Breast epithelium (tissue), 4 donors: ENCODE results near the gene SPRED1. TPM values are rescaled to one million over a fixed set of nuclear protein-coding genes. Genes with fewer than 3 reads are reported as not detected.

ENCODE experiments used
- DNase-seq, 2 donors: peaks; one replicate each; pipeline ENCODE4 v3.0.0-alpha.2; 2019; ENCODE audit warnings: low spot score in 2 of 2
- H3K27ac ChIP-seq, 2 donors: fragments of 200-600 bp; sonication (generic) in 1 of 2; one replicate each; pipeline ENCODE4 v1.5.1; 2016 to 2019; ENCODE audit warnings: mild to moderate bottlenecking in 1 of 2
- H3K27me3 ChIP-seq, 2 donors: fragments of 200-600 bp; sonication (generic) in 1 of 2; one replicate each; pipeline versions ENCODE4 v1.5.1 to v1.6.0; 2017 to 2019; ENCODE audit warnings: control low read depth in 1 of 2, mild to moderate bottlenecking in 1 of 2
- H3K36me3 ChIP-seq: fragments of 200-600 bp; one replicate; pipeline ENCODE4 v1.5.1; 2019
- H3K4me1 ChIP-seq, 2 donors: fragments of 200-600 bp; sonication (generic); one replicate each; pipeline ENCODE4 v1.5.1; 2016 to 2019; ENCODE audit warnings: control low read depth in 1 of 2
- H3K4me3 ChIP-seq, 3 donors: fragments of 200-600 bp; sonication (generic); 1 replicate in 2 of 3; 2 replicates in 1 of 3; pipeline ENCODE4 v1.5.1; 2016 to 2019; ENCODE audit warnings: mild to moderate bottlenecking in 3 of 3, moderate library complexity in 2 of 3
- H3K9me3 ChIP-seq, 2 donors: fragments of 200-600 bp; sonication (generic) in 1 of 2; one replicate each; pipeline ENCODE4 v1.5.1; 2016 to 2019; ENCODE audit warnings: control low read depth in 1 of 2
- CTCF ChIP-seq, 3 donors: fragments of 450-650 bp; IDR thresholded peaks; one replicate each; pipeline ENCODE4 v1.5.1; 2016 to 2017; ENCODE audit warnings: antibody characterized with exemption in 3 of 3, mild to moderate bottlenecking in 3 of 3, moderate library complexity in 3 of 3
- POLR2A ChIP-seq: fragments of 450-650 bp; IDR thresholded peaks from one replicate; pipeline ENCODE4 v1.6.1; 2016; ENCODE audit warnings: antibody characterized with exemption, mild to moderate bottlenecking, moderate library complexity
- POLR2AphosphoS5 ChIP-seq, 3 donors: sonication (generic); formaldehyde crosslinking; IDR thresholded peaks; one replicate each; pipeline ENCODE4 v1.6.1; 2017; ENCODE audit warnings: antibody characterized with exemption in 3 of 3
- intact Hi-C: fragments of 100-400 bp; cut with DNase I; formaldehyde crosslinking; loops from one replicate; pipeline ENCODE4 v1.15.1; 2023; ENCODE audit warnings: low total_unique reads
- total RNA-seq, 3 donors: library from RNA; depleted of rRNA; stranded (reverse); fragments of >200 nt; gene quantifications; one replicate each; pipeline ENCODE4 v1.1.0, GENCODE V29; 2016

SPRED1 gene
- total RNA-seq, 3 donors from 2014 or later = 18.4 to 28.1 (median 22.3) TPM

- TF ChIP-seq POLR2AphosphoS5 (IDR thresholded peaks at IDR 0.05) (no peak), CTCF (IDR thresholded peaks at IDR 0.05) (no peak), POLR2A (no peak)
- H3K4me1 ChIP-seq = no peaks in the 10 kb centered on the region
- no peaks in the 10 kb centered on the region for H3K9me3 ChIP-seq
- H3K4me3 ChIP-seq = no peak overlapping the region
- H3K27ac ChIP-seq = peak overlapping the region in 1 of 2 donors; percentile 34
- intact Hi-C loops = no loop called here
- no peaks in the 10 kb centered on the region for H3K36me3 ChIP-seq
- H3K27me3 ChIP-seq = no peaks in the 10 kb centered on the region
- no peak for DNase-seq
Observed at GRCh38 chr15:38377636-38378035, 125.0 kb downstream of the SPRED1 start.

- intact Hi-C loops = no loop called here
- Histone ChIP-seq H3K4me1 (no peaks in the 10 kb centered on the region), H3K36me3 (no peaks in the 10 kb centered on the region), H3K9me3 (no peaks in the 10 kb centered on the region), H3K27me3 (no peaks in the 10 kb centered on the region), H3K4me3 (no peak overlapping the region), H3K27ac (peak overlapping the region in 1 of 2 donors; percentile 34)
- TF ChIP-seq CTCF (IDR thresholded peaks at IDR 0.05) (no peak), POLR2AphosphoS5 (IDR thresholded peaks at IDR 0.05) (no peak), POLR2A (no peak)
- DNase-seq = no peak
Observed at GRCh38 chr15:38378161-38378560, 125.5 kb downstream of the SPRED1 start.

GRCh38 chr15:38389924-38390542 is 137.4 kb downstream of the SPRED1 start:
- intact Hi-C loops = no loop called here
- Histone ChIP-seq H3K9me3 (no peaks in the 10 kb centered on the region), H3K27me3 (no peaks in the 10 kb centered on the region), H3K27ac (no peak overlapping the region), H3K36me3 (no peaks in the 10 kb centered on the region), H3K4me3 (no peak overlapping the region), H3K4me1 (no peaks in the 10 kb centered on the region)
- TF ChIP-seq POLR2A (no peak), CTCF (IDR thresholded peaks at IDR 0.05) (peak; percentile 65 to 75 (median 71))
- DNase-seq = peak; percentile 55 to 58

GRCh38 chr15:38391191-38391590 is 138.6 kb downstream of the SPRED1 start:
- Histone ChIP-seq H3K27ac (no peak overlapping the region), H3K9me3 (no peaks in the 10 kb centered on the region), H3K4me3 (no peak overlapping the region), H3K36me3 (no peaks in the 10 kb centered on the region), H3K27me3 (no peaks in the 10 kb centered on the region), H3K4me1 (no peaks in the 10 kb centered on the region)
- intact Hi-C loops = no loop called here
- TF ChIP-seq POLR2AphosphoS5 (IDR thresholded peaks at IDR 0.05) (no peak), CTCF (IDR thresholded peaks at IDR 0.05) (no peak), POLR2A (no peak)
- DNase-seq = no peak

GRCh38 chr15:38398134-38398533 is 145.5 kb downstream of the SPRED1 start:
- Histone ChIP-seq H3K4me1 (no peaks in the 10 kb centered on the region), H3K9me3 (no peaks in the 10 kb centered on the region), H3K27me3 (no peaks in the 10 kb centered on the region), H3K4me3 (no peak overlapping the region), H3K36me3 (no peaks in the 10 kb centered on the region), H3K27ac (peak overlapping the region; percentile 40 to 62)
- DNase-seq = no peak
- TF ChIP-seq POLR2A (no peak), CTCF (IDR thresholded peaks at IDR 0.05) (no peak), POLR2AphosphoS5 (IDR thresholded peaks at IDR 0.05) (no peak)
- intact Hi-C loops = no loop called here
